Osteoblast (primary cell): Measurements from ENCODE around the gene MAPKAPK5. TPM values are rescaled to one million over a fixed set of nuclear protein-coding genes. Genes with fewer than 3 reads are reported as not detected.
"Not testable (repeated sequence)": the region's sequence is repeated elsewhere in the genome, so short reads cannot be mapped to it uniquely, and the experiment has no call there.

Source experiments
- DNase-seq: peaks from one replicate; pipeline ENCODE4 v3.0.0; 2011; ENCODE audit warnings: low spot score, mixed read lengths; ENCODE audit not compliant: insufficient read length; ENCODE audit errors: missing footprints
- H2AFZ ChIP-seq: 2 replicates; pipeline ENCODE4 v1.6.0; 2011; ENCODE audit warnings: mild to moderate bottlenecking, low read length
- H3K27ac ChIP-seq: 2 replicates; pipeline ENCODE4 v1.5.1; 2011; ENCODE audit warnings: mild to moderate bottlenecking, low read depth, low read length, moderate library complexity
- H3K27me3 ChIP-seq: 2 replicates; pipeline ENCODE4 v1.6.0; 2012; ENCODE audit warnings: mild to moderate bottlenecking, control low read depth, inconsistent platforms, low read length, moderate library complexity; ENCODE audit not compliant: insufficient read depth
- H3K36me3 ChIP-seq: 2 replicates; pipeline ENCODE4 v1.5.1; 2011; ENCODE audit warnings: mild to moderate bottlenecking, low read length, control low read depth, moderate library complexity; ENCODE audit not compliant: insufficient read depth
- H3K4me1 ChIP-seq: 2 replicates; pipeline ENCODE4 v1.5.1; 2011; ENCODE audit warnings: mild to moderate bottlenecking, low read length, control low read depth, moderate library complexity; ENCODE audit not compliant: insufficient read depth
- H3K4me2 ChIP-seq: 2 replicates; pipeline ENCODE4 v1.6.0; 2011; ENCODE audit warnings: mild to moderate bottlenecking, low read length; ENCODE audit not compliant: insufficient read depth
- H3K4me3 ChIP-seq: fragments of 200-600 bp; sonication (generic); 3 replicates; pipeline ENCODE4 v1.5.1; 2012; ENCODE audit warnings: mild to moderate bottlenecking, low read length, inconsistent platforms; ENCODE audit not compliant: insufficient read depth
- H3K79me2 ChIP-seq: 2 replicates; pipeline ENCODE4 v1.6.0; 2012; ENCODE audit warnings: mild to moderate bottlenecking, low read length, control low read depth, inconsistent platforms; ENCODE audit not compliant: insufficient read depth
- H3K9me3 ChIP-seq: 2 replicates; pipeline ENCODE4 v1.5.1; 2011; ENCODE audit warnings: low read depth, low read length, control low read depth
- H4K20me1 ChIP-seq: 2 replicates; pipeline ENCODE4 v1.6.0; 2012; ENCODE audit warnings: mild to moderate bottlenecking, low read length, control low read depth; ENCODE audit not compliant: insufficient read depth
- CTCF ChIP-seq: IDR thresholded peaks from 2 replicates; pipeline ENCODE4 v1.5.1; 2011; ENCODE audit warnings: mild to moderate bottlenecking, low read depth, low read length, moderate library complexity; ENCODE audit errors: extremely low read depth
- small RNA-seq: library from RNA; depleted of rRNA; stranded (forward); fragments of <200 nt; gene quantifications from one replicate; pipeline ENCODE3, GENCODE V24; 2012
- total RNA-seq: library from RNA; depleted of rRNA; stranded (reverse); fragments of >200 nt; gene quantifications from 2 replicates; pipeline ENCODE4 v1.2.3, GENCODE V29; 2012

The MAPKAPK5 gene
- total RNA-seq, 1 donor: 32.9 TPM

GRCh38 chr12:111943929-111944328 is 101.9 kb downstream of the MAPKAPK5 start:
- H3K4me2 ChIP-seq: no peak overlapping the region
- H2AFZ ChIP-seq: no peak overlapping the region
- no peaks in the 10 kb centered on the region for H3K9me3 ChIP-seq
- no peak overlapping the region for H3K4me3 ChIP-seq
- no peaks in the 10 kb centered on the region for H3K4me1 ChIP-seq
- no peak overlapping the region for H3K27ac ChIP-seq
- DNase-seq: no peak
- no peak for TF ChIP-seq CTCF
- no peaks in the 10 kb centered on the region for H4K20me1 ChIP-seq
- H3K79me2 ChIP-seq: no peaks in the 10 kb centered on the region
- no peaks in the 10 kb centered on the region for H3K27me3 ChIP-seq
- H3K36me3 ChIP-seq: no peaks in the 10 kb centered on the region

- not testable (repeated sequence) for H3K27ac ChIP-seq, H3K4me1 ChIP-seq, H3K79me2 ChIP-seq, H4K20me1 ChIP-seq, DNase-seq, H3K4me3 ChIP-seq, H3K9me3 ChIP-seq, H3K36me3 ChIP-seq, H3K27me3 ChIP-seq, H2AFZ ChIP-seq, H3K4me2 ChIP-seq
These were observed 109.1 kb downstream of the MAPKAPK5 start for GRCh38 chr12:111950961-111951676.

Small RNA genes within 50 kb of the gene (small RNA-seq; reads per million reads assigned to genes)
- gene MIR6761: not detected

Other genes starting within 250 kb of the MAPKAPK5 start
- gene ATXN2, start 242.9 kb upstream of the MAPKAPK5 start, total RNA-seq: 39.4 and 51.9 TPM in 2 replicates
- gene BRAP, start 156.3 kb upstream of the MAPKAPK5 start, total RNA-seq: 19.7 and 22.1 TPM in 2 replicates
- 18.1 and 19.4 TPM in 2 replicates for gene ACAD10, start 156.2 kb upstream of the MAPKAPK5 start, total RNA-seq
- gene ALDH2, start 75.3 kb upstream of the MAPKAPK5 start, total RNA-seq: 11.9 and 17.1 TPM in 2 replicates
- gene TMEM116, start 170.9 kb downstream of the MAPKAPK5 start, total RNA-seq: 10.5 and 11.2 TPM in 2 replicates
- gene ERP29, start 171.2 kb downstream of the MAPKAPK5 start, total RNA-seq: 76.3 and 77.4 TPM in 2 replicates